Measurements from ENCODE around the gene NRN1.
A peak's percentile ranks its signal among the peaks of the same experiment; 100 is the strongest.

- peak; percentile 62 for TF ChIP-seq EZH2 (IDR thresholded peaks at IDR 0.05; ENCODE audit: borderline replicate concordance)
- TF ChIP-seq EZH2phosphoT487 (IDR thresholded peaks at IDR 0.05; ENCODE audit: low read depth, severe bottlenecking, unreplicated experiment), result peak; percentile 73
- TF ChIP-seq CTCF (IDR thresholded peaks at IDR 0.05; ENCODE audit: poor library complexity), result no peak
Measured at GRCh38 chr6:5997420-5997987, 9.2 kb downstream of the NRN1 start.

All from hepatocyte (in vitro differentiated cells).